ENCODE results near the gene GPM6B. TPM values are rescaled to one million over a fixed set of nuclear protein-coding genes. Genes with fewer than 3 reads are reported as not detected.

Gene GPM6B
- total and polyA plus RNA-seq, 2 donors (not counting 3 experiments of a cell fraction or from before 2014, with no cell fraction given) = 0.30 TPM; not detected in 1

- intact Hi-C loops (cut with micrococcal nuclease) = no loop called here
- H3K79me2 ChIP-seq (ENCODE audit: control insufficient read depth, insufficient read depth, low read length) = peaks cover 29% of the 10 kb centered on the region
- H3K4me1 ChIP-seq (ENCODE audit: control insufficient read depth, extremely low read depth, insufficient read depth, low read length) = peaks cover 5% of the 10 kb centered on the region
- H3K27ac ChIP-seq (ENCODE audit: insufficient read depth, low read depth, low read length) = no peak overlapping the region
- no peak overlapping the region for H2AFZ ChIP-seq (ENCODE audit: low read depth, low read length)
- no peaks in the 10 kb centered on the region for H3K9me1 ChIP-seq (replicated peaks; ENCODE audit: control insufficient read depth, extremely low read depth, insufficient read depth, low read length)
- no peak for FAIRE-seq
- no peak for DNase-seq (ENCODE audit: low read depth, low spot score)
- H3K9ac ChIP-seq (replicated peaks; ENCODE audit: extremely low read depth, insufficient read depth, low read length) = peak overlapping the region; percentile 86
- POLR2A ChIA-PET = no interaction called here
- TF ChIP-seq JUN (IDR thresholded peaks at IDR 0.05; ENCODE audit: borderline replicate concordance, insufficient read depth, insufficient read length, low read depth) (no peak), POLR2A (IDR thresholded peaks at IDR 0.05; ENCODE audit: low read depth, low read length) (no peak), EZH2 (IDR thresholded peaks at IDR 0.05; ENCODE audit: borderline replicate concordance, low read depth, low read length, severe bottlenecking) (no peak), FOS (IDR thresholded peaks at IDR 0.05; ENCODE audit: borderline replicate concordance, insufficient read depth, low read length) (no peak)
- peak overlapping the region; percentile 73 to 88 (median 83) for H3K4me3 ChIP-seq (replicated peaks in 1 of 3; ENCODE audit: insufficient read depth in 1 of 3, low read depth in 1 of 3, low read length in 3 of 3)
- CTCF ChIA-PET = interaction anchor here (0.8 to 1.8 kb wide), 3 partner anchors 17 to 226 kb away, joined by 3 to 8 read pairs (median 3); no protein-coding TSS in a partner anchor
- no peaks in the 10 kb centered on the region for H3K27me3 ChIP-seq (ENCODE audit: control insufficient read depth in 2 of 2, insufficient read depth in 2 of 2, low read length in 2 of 2)
- no TSS peak for BruUV-seq (replicated peaks)
- H3K36me3 ChIP-seq (ENCODE audit: control insufficient read depth in 2 of 2, extremely low read depth in 1 of 2, insufficient read depth in 2 of 2, low read length in 2 of 2) = no peaks in the 10 kb centered on the region
- no peaks in the 10 kb centered on the region for H4K20me1 ChIP-seq (replicated peaks; ENCODE audit: control insufficient read depth, extremely low read depth, insufficient read depth, low read length)
- no peaks in the 10 kb centered on the region for H3K9me3 ChIP-seq (replicated peaks; ENCODE audit: control insufficient read depth, insufficient read depth, low read length)
- peak overlapping the region; percentile 80 for H3K4me2 ChIP-seq (ENCODE audit: insufficient read depth, low read length)
- dilution Hi-C loops (cut with MboI; ENCODE audit: extremely low pct_ligation_motif_present, low sequenced_read_pairs) = no loop called here
Observed at GRCh38 chrX:13733506-13733905, 83.4 kb downstream of the GPM6B start.

- ChIA-PET POLR2A (no interaction called here), CTCF (interaction anchor here (0.9 kb wide), 1 partner anchor 226 kb away, joined by 3 read pairs; no protein-coding TSS in a partner anchor)
- Histone ChIP-seq H3K4me1 (ENCODE audit: control insufficient read depth, extremely low read depth, insufficient read depth, low read length) (peaks cover 5% of the 10 kb centered on the region), H3K9ac (replicated peaks; ENCODE audit: extremely low read depth, insufficient read depth, low read length) (no peak overlapping the region), H3K9me3 (replicated peaks; ENCODE audit: control insufficient read depth, insufficient read depth, low read length) (no peaks in the 10 kb centered on the region), H4K20me1 (replicated peaks; ENCODE audit: control insufficient read depth, extremely low read depth, insufficient read depth, low read length) (no peaks in the 10 kb centered on the region), H3K36me3 (ENCODE audit: control insufficient read depth in 2 of 2, extremely low read depth in 1 of 2, insufficient read depth in 2 of 2, low read length in 2 of 2) (no peaks in the 10 kb centered on the region), H3K4me3 (replicated peaks in 1 of 3; ENCODE audit: insufficient read depth in 1 of 3, low read depth in 1 of 3, low read length in 3 of 3) (no peak overlapping the region), H3K79me2 (ENCODE audit: control insufficient read depth, insufficient read depth, low read length) (peaks cover 29% of the 10 kb centered on the region), H3K9me1 (replicated peaks; ENCODE audit: control insufficient read depth, extremely low read depth, insufficient read depth, low read length) (no peaks in the 10 kb centered on the region), H3K27ac (ENCODE audit: insufficient read depth, low read depth, low read length) (no peak overlapping the region), H3K27me3 (ENCODE audit: control insufficient read depth in 2 of 2, insufficient read depth in 2 of 2, low read length in 2 of 2) (no peaks in the 10 kb centered on the region), H2AFZ (ENCODE audit: low read depth, low read length) (no peak overlapping the region), H3K4me2 (ENCODE audit: insufficient read depth, low read length) (no peak overlapping the region)
- intact Hi-C loops (cut with micrococcal nuclease) (no loop called here), dilution Hi-C loops (cut with MboI; ENCODE audit: extremely low pct_ligation_motif_present, low sequenced_read_pairs) (no loop called here)
- DNase-seq (ENCODE audit: low read depth, low spot score) = no peak
- no TSS peak for BruUV-seq (replicated peaks)
- no peak for FAIRE-seq
- no peak for TF ChIP-seq FOS (IDR thresholded peaks at IDR 0.05; ENCODE audit: borderline replicate concordance, insufficient read depth, low read length)
- no peak for TF ChIP-seq POLR2A (IDR thresholded peaks at IDR 0.05; ENCODE audit: low read depth, low read length)
- TF ChIP-seq CTCF (IDR thresholded peaks at IDR 0.05; ENCODE audit: extremely low read depth in 1 of 2, insufficient read depth in 1 of 2, low read depth in 1 of 2, low read length in 2 of 2) = no peak
- TF ChIP-seq, protein P1, sequence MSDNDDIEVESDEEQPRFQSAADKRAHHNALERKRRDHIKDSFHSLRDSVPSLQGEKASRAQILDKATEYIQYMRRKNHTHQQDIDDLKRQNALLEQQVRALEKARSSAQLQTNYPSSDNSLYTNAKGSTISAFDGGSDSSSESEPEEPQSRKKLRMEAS (IDR thresholded peaks at IDR 0.05; ENCODE audit: insufficient read depth, insufficient read length) = no peak
- TF ChIP-seq MYC (IDR thresholded peaks at IDR 0.05; ENCODE audit: low read depth, low read length) = no peak
- TF ChIP-seq POLR2AphosphoS5 (IDR thresholded peaks at IDR 0.05; ENCODE audit: insufficient read depth, low read depth, low read length) = no peak
- TF ChIP-seq JUN (IDR thresholded peaks at IDR 0.05; ENCODE audit: borderline replicate concordance, insufficient read depth, insufficient read length, low read depth) = no peak
- no peak for TF ChIP-seq EZH2 (IDR thresholded peaks at IDR 0.05; ENCODE audit: borderline replicate concordance, low read depth, low read length, severe bottlenecking)
- no peak for TF ChIP-seq GATA2 (IDR thresholded peaks at IDR 0.05; ENCODE audit: insufficient read depth, insufficient read length, low read depth, low read length)
Observed at GRCh38 chrX:13732246-13733067, 84.4 kb downstream of the GPM6B start.
